GM19452 (cell line): ENCODE measurements around the gene DMPK.
"Not testable (repeated sequence)": the region's sequence is repeated elsewhere in the genome, so short reads cannot be mapped to it uniquely, and the experiment has no call there.

ENCODE experiments used
- ATAC-seq: cut with Tn5 transposase; IDR thresholded peaks from one replicate; pipeline ENCODE4 v1.9.1; 2021; ENCODE audit not compliant: unreplicated experiment

DMPK gene

DNA sequence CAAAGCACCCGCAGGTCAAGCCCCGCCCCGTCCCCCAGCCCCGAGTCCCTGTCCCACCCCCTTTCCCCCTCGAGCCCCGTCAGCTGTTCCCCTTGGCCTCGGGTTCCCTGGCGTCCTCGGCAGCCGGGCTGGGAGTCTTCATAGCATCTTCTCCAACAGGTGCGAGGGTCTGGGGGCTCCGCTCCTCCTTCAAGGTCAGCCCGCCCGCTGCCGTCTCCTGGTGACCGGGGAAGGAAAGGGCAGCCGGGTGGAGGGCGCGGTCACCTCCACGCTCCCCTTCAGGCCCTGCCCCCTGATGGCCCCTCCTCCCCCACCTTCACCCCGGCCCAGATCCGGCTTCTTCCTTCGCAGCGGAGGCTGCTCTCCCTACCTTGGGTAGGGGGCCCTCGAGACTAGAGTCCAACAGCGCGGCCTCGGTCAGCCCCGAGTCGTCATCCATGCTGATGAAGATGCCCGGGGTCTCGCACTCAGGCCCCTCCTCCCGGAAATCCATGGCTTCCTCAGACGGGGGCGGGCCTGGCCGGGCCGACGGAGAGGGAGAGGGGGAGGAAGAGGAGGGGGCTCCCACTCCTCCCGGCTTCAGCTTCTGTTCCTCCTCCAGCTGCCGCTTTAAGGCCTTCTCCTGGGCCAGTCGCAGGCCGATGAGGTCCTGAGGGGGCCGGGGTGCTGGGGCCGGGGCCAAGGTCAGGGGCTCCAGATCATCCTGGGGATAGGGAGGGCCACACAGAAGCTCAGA is 33.4 kb upstream of the DMPK start:
- ATAC-seq, result no peak

GRCh38 chr19:45814851-45815480 is 32.7 kb upstream of the DMPK start, which contains the start of gene RSPH6A:
Gene RSPH6A (minus strand): TSS chr19:45815308. CDS start chr19:45815176, 132 bp downstream.
- no peak for ATAC-seq

DNA sequence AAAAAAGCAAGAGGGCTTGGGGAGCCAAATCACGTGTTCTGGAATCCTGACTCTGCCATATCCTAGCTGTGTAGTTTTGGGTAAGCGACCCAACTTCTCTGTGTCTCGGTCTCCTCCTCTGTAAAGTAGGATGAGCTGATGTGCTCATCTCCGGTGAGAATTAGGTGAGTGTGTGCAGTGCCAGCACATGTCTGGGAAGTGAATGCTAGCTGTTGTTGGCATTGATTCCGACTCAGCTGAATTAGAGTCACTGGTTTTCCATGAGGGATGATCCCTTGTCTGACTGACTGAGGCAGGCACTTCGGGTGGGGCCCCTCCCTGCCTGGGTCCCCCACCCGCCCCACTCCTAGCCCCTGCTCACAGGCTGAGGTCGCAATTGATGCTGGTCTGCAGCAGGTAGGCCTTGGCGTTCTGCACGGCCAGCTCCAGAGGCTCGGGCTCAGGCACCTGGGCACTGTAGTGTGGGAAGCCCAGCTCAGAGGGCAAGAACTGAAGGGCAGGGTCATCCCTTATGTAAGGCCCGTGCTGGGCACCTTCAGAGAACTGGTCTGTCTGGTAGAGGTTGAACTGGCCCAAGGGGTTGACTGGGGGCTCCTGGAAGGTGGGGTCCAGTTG is 32.0 kb upstream of the DMPK start:
- ATAC-seq, result no peak

DNA sequence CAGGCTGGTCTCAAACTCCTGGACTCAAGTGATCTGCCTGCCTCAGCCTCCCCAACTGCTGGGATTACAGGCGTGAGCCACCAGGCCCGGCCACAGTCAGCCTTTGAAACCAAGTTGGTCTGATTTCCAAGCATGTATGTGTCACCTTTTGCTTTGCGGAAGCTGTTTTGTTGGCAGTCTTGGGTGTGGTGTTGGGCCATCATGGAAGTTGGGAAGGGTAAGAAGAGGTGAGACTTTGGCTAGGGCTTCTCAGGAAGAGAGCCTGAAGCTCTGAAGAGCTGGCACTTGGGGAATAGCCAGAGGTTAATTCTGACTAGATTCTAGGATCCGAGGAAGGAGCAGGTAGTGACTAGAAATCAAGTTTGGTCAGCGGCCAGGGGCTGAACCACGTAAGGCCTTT is 30.0 kb upstream of the DMPK start:
- no peak for ATAC-seq

- ATAC-seq, result no peak
Observed at GRCh38 chr19:45809643-45810159, 27.4 kb upstream of the DMPK start.

- ATAC-seq, result no peak
Observed at GRCh38 chr19:45805719-45806118, 23.4 kb upstream of the DMPK start.

DNA sequence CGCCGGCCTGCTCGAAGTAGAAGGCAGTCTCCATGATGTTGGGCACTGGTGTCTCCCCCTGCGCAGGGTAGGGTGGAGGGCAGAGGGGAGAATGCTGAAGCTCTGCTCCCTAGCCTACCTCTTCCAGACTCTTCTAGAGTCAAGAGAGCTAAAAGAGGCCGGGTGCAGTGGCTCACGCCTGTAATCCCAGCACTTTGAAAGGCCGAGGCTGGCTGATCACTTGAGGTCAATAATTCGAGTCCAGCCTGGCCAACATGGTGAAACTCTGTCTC is 22.6 kb upstream of the DMPK start:
- ATAC-seq, result no peak

GRCh38 chr19:45804140-45804958 is 22.1 kb upstream of the DMPK start:
- no peak for ATAC-seq

- no peak for ATAC-seq
Observed at GRCh38 chr19:45801603-45802175, 19.4 kb upstream of the DMPK start.

DNA sequence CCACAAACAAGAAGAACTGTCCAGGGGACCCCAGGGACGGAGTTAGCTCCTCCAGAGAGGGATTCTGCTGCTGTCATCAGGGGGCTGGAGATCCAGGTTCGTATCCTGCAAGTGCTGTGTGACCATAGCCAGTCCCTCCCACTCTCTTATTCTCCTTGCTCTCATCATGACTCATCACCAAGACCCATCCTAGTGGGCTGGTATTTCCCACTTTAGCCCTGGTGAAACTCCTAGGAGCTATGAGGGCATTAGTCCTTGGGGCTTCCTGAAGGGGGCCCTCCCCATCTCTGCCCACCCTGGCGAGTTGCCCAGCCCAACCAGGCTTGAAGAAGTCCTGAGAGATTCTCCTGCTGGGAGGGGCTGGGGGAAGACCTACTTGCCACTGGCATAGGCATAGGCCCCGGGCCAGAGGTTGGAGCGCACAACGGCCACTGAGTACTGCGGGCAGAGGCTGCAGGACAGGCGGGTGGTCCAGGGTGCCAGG is 17.8 kb upstream of the DMPK start:
- no peak for ATAC-seq

- ATAC-seq, result not testable (repeated sequence)
Observed at GRCh38 chr19:45799541-45799940, 17.3 kb upstream of the DMPK start.

GRCh38 chr19:45798995-45799517 is 16.8 kb upstream of the DMPK start:
- no peak for ATAC-seq

DNA sequence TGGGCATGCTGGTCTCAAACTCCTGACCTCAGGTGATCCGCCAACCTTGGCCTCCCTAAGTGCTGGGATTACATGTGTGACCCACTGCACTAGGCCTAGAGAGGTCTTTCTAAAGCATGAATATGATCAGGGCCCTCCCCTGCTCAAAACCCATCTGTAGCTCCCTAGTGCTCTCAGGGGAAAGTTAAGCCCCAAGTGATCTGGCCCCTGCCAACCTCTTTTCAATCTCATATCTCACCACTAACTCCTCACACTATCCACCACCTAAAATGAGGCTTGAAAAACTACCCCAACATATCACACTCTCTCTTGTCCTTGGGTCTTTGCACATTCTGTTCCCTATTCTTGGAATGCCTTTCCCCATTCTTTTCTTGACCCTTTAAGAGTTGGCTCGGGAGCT is 12.3 kb upstream of the DMPK start:
- ATAC-seq, result no peak

GRCh38 chr19:45793876-45794275 is 11.6 kb upstream of the DMPK start:
- ATAC-seq, result no peak

DNA sequence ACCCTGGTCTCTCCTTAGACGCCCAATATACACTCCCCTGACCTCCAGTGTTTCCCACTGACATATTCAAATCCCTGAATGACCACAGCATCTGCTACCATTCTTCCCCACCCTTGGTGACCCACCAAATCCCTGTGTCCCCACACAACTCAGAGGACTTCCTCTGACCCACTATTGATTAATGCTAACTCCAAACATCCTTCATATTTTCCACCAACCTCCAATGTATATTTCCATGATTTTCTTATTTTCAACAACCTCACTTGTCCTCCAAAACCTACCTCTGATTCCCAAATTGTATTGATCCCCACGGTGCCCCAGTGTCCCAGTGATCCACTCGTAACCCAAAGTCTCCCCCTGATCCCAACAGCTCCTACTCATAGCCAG is 10.9 kb upstream of the DMPK start:
- no peak for ATAC-seq

- ATAC-seq, result peak; percentile 92
Observed at GRCh38 chr19:45792470-45793177, 10.3 kb upstream of the DMPK start, which contains the start of gene DMWD. Gene DMWD (minus strand): TSS chr19:45792845. CDS start chr19:45792756, 89 bp downstream.

GRCh38 chr19:45791744-45792469 is 9.6 kb upstream of the DMPK start:
- ATAC-seq, result no peak

DNA sequence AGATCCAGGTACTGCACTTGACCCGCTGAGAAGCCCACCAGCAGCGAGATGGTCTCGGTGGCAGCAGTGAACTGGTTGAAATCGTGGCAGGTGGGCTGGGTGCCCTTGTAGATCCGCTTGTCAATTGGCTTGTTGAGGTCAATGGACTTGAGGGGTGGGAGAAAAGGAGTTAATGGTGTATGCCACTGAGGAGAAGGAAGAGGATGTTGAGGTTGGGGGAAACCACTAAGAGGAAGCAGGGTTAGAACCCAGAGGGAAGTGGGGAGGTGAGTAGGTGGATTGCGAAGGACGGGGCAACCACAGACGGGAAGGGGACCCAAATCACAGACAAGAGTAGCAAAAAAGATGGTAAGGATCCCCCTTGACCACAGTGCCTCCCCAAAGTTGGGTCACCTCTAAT is 8.7 kb upstream of the DMPK start:
- no peak for ATAC-seq

GRCh38 chr19:45789035-45789786 is 6.9 kb upstream of the DMPK start:
- no peak for ATAC-seq
